Cardiac septum (tissue), 1 donor: ENCODE results near the gene NFIB. TPM values are rescaled to one million over a fixed set of nuclear protein-coding genes. Genes with fewer than 3 reads are reported as not detected.

Experiments used
- DNase-seq: peaks from one replicate; pipeline ENCODE4 v3.0.0-alpha.2; 2020; ENCODE audit warnings: low spot score
- intact Hi-C: fragments of 100-400 bp; cut with DNase I; formaldehyde crosslinking; loops from one replicate; pipeline ENCODE4 v1.14.0; 2022
- total RNA-seq: library from RNA; stranded (reverse); fragmentation: NEBNext Ultra II Directional; extraction: Animal tissue kit (Norgen Biotek cat#: 25700); gene quantifications from one replicate; pipeline ENCODE4 v1.2.1, GENCODE V29; 2021
- donor health status: DM: no; HTN: no; CAD: no.

The NFIB gene
- total RNA-seq, 1 donor from 2014 or later = 129 TPM

GRCh38 chr9:14119694-14120514, 194.0 kb downstream of the NFIB start:
- no peak for DNase-seq
- intact Hi-C loops = no loop called here

DNA sequence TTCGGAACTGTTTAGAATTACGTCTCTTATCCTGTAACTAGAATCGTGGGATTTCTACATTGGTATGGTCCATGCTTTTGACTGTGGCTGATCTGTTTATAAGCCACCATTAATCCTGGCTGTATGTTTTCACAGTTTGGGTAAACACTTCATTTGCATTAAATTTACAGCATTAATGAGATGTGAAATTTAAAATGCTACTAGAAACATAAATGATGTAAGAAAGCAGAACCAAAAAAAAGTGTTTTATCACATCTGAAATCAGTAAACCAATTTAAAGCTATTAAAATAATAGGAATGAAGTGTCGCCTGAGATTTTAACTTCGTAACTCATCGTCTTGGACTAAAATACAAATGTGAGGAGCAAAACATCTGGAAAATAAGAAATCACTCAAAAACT, 201.7 kb downstream of the NFIB start:
- intact Hi-C loops = no loop called here
- DNase-seq = no peak

- no peak for DNase-seq
- intact Hi-C loops = no loop called here
These were observed 202.2 kb downstream of the NFIB start for GRCh38 chr9:14111696-14112095.

GRCh38 chr9:14107977-14108376, 206.0 kb downstream of the NFIB start:
- DNase-seq = no peak
- intact Hi-C loops = loop anchor here (10.0 kb wide), 3 partner anchors 77 to 423 kb away; no protein-coding TSS in a partner anchor

- intact Hi-C loops = loop anchor here (10.0 kb wide), 3 partner anchors 77 to 423 kb away; no protein-coding TSS in a partner anchor
These were observed 206.4 kb downstream of the NFIB start for GRCh38 chr9:14107495-14107894.

DNA sequence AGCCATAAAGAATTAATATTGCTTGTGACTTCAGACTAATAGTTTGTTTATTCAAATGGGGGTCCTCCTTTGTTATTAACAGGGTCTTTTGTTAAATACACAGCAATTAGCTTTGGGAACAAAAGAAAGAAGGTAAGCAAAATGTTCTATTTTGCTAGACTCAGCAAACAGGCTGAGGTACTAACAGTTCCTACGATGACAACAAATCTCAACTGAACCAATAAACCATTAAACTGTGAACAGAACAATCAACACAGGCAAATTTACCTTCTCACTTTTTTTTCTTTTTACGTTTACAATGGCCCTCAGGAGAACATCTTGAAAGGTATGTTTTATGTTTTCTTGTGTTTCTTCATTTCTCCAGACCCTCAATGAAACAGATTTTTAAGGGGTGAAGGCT, 207.2 kb downstream of the NFIB start:
- DNase-seq = no peak
- intact Hi-C loops = loop anchor here (10.0 kb wide), 3 partner anchors 78 to 422 kb away; no protein-coding TSS in a partner anchor

More at GRCh38 chr9:14107495-14107894, 206.4 kb downstream of the NFIB start:
- no peak for DNase-seq

DNA sequence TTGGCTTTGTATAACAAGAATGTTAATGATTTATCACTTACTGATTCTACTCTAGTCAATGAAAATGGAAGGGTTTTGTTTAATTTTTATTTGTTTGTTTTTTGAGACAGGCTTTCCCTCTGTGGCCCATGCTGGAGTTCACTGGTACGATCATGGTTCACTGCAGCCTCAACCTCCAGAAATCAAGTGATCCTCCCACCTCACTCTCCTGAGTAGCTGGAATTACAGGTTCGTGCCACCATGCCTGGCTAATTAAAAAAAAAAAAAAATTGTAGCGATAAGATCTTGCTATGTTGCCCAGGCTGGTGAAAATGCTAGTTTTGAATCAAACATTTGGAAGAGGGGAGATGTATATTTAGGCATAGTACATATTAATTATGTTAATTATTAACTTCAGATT, 209.4 kb downstream of the NFIB start:
- no peak for DNase-seq
- intact Hi-C loops = loop anchor here (5.0 to 10.0 kb wide), 5 partner anchors 38 to 420 kb away; no protein-coding TSS in a partner anchor

DNA sequence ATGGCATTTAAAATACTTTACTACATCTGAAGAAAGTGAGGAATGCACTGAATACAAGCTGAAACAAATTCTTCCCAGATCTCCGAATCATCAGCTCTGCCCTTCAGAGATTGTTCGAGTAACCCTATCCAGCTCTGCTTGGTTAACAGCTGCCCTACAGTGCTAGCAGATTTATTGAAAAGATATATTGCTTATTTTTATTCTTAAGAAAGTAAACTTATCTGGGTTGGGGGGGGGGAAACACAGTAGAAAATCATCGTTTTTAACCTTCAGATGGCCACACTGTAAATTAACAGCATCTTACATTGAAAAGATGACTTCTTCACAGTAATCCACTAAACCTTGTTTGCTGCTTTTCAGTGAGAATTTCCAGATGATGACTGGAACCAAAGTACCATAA, 210.8 kb downstream of the NFIB start:
- intact Hi-C loops = loop anchor here (5.0 to 10.0 kb wide), 5 partner anchors 39 to 418 kb away; no protein-coding TSS in a partner anchor
- DNase-seq = no peak

DNA sequence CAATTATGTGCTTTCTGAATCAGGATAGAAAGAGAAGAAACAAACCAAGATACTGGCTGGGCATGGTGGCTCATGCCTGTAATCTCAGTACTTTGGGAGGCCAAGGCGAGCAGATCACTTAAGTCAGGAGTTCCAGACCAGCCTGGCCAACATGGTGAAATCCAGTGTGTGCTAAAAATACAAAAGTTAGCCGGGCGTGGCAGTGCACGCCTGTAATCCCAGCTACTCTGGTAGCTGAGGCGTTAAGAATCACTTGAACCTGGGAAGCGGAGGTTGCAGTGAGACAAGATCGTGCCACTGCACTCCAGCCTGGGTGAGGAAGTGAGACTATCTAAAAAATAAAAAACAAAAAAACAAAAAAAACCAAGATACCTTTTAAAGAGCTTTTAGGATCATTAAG, 214.2 kb downstream of the NFIB start:
- no peak for DNase-seq
- intact Hi-C loops = loop anchor here (5.0 to 10.0 kb wide), 5 partner anchors 43 to 415 kb away; no protein-coding TSS in a partner anchor

DNA sequence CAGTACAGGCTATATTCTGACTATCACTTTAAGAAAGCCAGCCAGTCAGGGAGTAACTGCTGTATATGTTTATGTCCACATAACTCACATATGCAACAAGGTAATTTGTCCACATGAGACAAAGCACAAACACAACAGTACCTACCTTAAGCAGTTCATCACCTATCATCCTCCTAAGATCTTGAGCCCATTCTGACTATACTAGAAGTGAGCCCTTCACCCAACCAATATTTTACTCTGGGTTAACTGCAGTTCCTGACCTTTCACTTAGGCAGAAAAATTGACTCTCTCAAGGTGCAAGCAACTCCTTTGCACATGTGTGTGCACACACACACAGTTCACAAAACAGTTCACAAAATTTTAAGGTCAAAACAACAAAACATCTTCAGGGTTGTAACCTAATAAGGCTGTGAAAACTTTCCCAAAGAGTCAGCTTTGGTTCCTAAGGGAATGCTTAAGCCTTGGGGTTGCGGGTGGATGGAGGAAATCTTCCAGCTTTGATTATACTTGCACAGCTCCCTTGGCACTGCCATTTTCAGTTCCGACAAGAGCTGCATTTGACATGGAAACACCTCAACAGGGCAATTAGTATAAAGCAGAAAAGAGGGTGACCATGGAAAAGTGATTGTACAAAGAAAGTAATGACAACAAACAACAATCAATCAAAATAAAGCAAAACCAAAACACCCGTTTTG, 215.3 kb downstream of the NFIB start:
- no peak for DNase-seq
- intact Hi-C loops = no loop called here

- DNase-seq = no peak
- intact Hi-C loops = loop anchor here (2.0 kb wide), 2 partner anchors 225 to 253 kb away; no protein-coding TSS in a partner anchor
These were observed 216.1 kb downstream of the NFIB start for GRCh38 chr9:14097666-14098415.

- intact Hi-C loops = loop anchor here (2.0 kb wide), 2 partner anchors 226 to 254 kb away; no protein-coding TSS in a partner anchor
- no peak for DNase-seq
These were observed 216.7 kb downstream of the NFIB start for GRCh38 chr9:14097215-14097614.

DNA sequence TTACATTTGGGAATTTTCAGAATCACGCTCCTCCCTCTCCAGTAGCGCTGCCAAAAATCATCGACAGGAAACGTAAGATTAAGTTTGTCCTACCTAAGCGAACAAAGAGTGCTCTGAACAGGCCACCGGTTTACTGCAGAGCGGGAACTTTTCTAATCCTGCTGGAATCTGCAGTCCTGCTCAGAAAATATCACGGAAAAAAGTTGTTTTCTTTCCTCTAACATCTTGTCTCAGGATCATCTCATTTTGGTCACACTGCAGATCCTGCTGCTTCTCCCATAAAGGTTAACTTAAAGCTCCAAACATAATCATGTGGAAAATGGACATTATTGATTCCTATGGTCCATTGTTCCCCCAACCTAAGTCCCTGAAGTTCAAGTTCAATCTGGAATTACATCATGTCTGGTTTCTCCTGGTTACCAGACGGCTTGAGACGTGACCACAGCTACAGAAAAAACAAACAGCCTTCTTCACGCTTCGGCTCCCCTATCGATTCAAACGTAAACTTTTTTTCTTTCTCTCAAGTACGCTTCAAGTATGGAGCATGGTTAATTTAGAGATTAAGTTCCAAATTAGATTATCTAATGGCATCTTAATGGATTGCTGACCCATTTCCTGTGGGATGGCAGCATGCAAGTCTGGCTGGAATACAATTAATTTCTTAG, 217.6 kb downstream of the NFIB start:
- DNase-seq = no peak
- intact Hi-C loops = loop anchor here (2.0 kb wide), 2 partner anchors 226 to 254 kb away; no protein-coding TSS in a partner anchor

GRCh38 chr9:14095277-14095676, 218.7 kb downstream of the NFIB start:
- intact Hi-C loops = no loop called here
- no peak for DNase-seq

DNA sequence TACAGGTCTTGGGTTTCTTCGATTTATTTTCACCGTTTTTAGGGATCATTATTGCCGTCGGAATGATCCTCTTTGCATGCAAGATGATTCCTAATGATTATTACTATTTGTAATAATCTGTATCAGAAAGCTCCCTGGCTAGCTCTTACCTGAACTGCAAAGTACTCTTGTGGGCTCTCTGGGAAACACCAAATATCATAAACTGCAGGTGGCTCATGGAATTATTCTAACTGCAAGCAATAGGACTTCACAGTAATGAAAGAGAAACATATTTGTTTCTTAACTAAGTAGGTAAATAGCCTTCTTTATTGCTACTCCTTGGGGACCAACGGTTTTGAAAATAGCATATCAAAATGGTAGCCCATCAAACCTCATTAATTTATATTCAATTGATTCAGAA, 219.4 kb downstream of the NFIB start:
- DNase-seq = no peak
- intact Hi-C loops = loop anchor here (5.0 kb wide), 2 partner anchors 62 to 218 kb away; partner anchors contain the start of gene NFIB

DNA sequence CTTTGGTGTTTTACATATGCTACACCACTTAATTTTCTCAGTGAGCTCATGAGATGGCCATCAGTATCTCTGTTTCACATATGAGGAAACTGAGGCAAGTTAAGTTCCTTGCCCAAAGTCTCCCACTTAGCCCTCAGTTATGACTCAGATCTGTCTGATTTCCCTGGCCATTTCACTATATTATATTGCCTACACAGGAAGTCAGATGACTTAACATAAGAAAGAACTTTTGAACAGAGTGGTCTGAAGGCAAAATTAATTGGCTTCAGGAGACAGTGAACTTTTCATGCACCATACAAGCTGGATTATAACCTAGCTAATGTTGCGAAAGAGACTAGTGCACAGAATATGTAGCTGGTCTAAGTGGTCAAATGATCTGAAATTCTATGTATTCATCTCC, 221.6 kb downstream of the NFIB start:
- DNase-seq = no peak
- intact Hi-C loops = loop anchor here (5.0 kb wide), 2 partner anchors 60 to 220 kb away; partner anchors contain the start of gene NFIB

- intact Hi-C loops = no loop called here
- DNase-seq = no peak
These were observed 224.7 kb downstream of the NFIB start for GRCh38 chr9:14089051-14089803.

DNA sequence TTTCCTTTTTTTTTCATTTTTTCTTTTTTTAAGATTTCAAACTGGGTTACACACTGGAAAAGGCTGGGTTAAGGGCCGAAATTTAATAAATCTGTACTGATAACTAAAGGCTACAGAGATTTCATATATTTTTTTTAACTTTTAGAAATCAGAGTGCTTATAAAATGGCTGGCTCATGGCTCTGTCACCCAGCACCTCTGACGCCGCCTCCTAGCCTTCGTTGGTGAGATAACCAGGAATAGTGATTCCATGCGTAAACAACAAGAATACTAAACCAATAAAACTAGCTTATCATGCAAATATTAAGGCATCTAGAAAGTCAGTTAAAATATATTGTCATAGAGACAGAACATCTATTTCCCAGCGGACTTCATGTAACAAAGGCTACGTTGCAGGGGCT, 226.4 kb downstream of the NFIB start:
- DNase-seq = no peak
- intact Hi-C loops = no loop called here
